GM12878 (cell line): ENCODE measurements around the gene RSAD2. TPM values are rescaled to one million over a fixed set of nuclear protein-coding genes. Genes with fewer than 3 reads are reported as not detected.

ENCODE experiments used
- BACH1 ChIP-seq: fragments of 450-650 bp; IDR thresholded peaks from 2 replicates; pipeline ENCODE4 v1.6.1; 2017; ENCODE audit warnings: mild to moderate bottlenecking, borderline replicate concordance
- CBX5 ChIP-seq: sonication (generic); IDR thresholded peaks from 2 replicates; pipeline ENCODE4 v1.6.1; 2016; ENCODE audit warnings: low read depth, moderate library complexity, mild to moderate bottlenecking, inconsistent platforms
- CHD2 ChIP-seq: IDR thresholded peaks from 2 replicates; pipeline ENCODE4 v1.6.1; 2011; ENCODE audit warnings: low read depth, low read length, improper control_type of control experiment, borderline replicate concordance
- EP300 ChIP-seq, 2 experiments: fragments of 150-350 bp in 1 of 2; IDR thresholded peaks; 2 replicates each; pipeline ENCODE4 v1.6.1; 2011 to 2012; ENCODE audit warnings: low read depth in 2 of 2, low read length in 2 of 2, borderline replicate concordance in 1 of 2, improper control_type of control experiment in 1 of 2, inconsistent platforms in 1 of 2; ENCODE audit not compliant: control insufficient read depth in 1 of 2
- GABPA ChIP-seq: IDR thresholded peaks from 2 replicates; pipeline ENCODE4 v1.6.1; 2014; ENCODE audit warnings: antibody characterized with exemption, low read depth, mild to moderate bottlenecking, inconsistent platforms
- IRF3 ChIP-seq: fragments of 450-650 bp; IDR thresholded peaks from 2 replicates; pipeline ENCODE4 v1.6.1; 2014; ENCODE audit warnings: mild to moderate bottlenecking
- MEF2A ChIP-seq: IDR thresholded peaks from 2 replicates; pipeline ENCODE4 v1.6.1; 2011; ENCODE audit warnings: low read depth, mild to moderate bottlenecking, low read length, moderate library complexity; ENCODE audit not compliant: insufficient read depth
- MYC ChIP-seq: IDR thresholded peaks from 2 replicates; pipeline ENCODE4 v1.6.1; 2011; ENCODE audit warnings: mild to moderate bottlenecking, low read length, moderate library complexity, inconsistent platforms; ENCODE audit not compliant: insufficient read depth, insufficient replicate concordance, insufficient read length, severe bottlenecking
- NR2C1 ChIP-seq: fragments of 450-650 bp; IDR thresholded peaks from 2 replicates; pipeline ENCODE4 v1.6.1; 2017; ENCODE audit warnings: antibody characterized with exemption, mild to moderate bottlenecking, moderate library complexity
- PAX8 ChIP-seq: fragments of 450-650 bp; IDR thresholded peaks from 2 replicates; pipeline ENCODE4 v1.6.1; 2017; ENCODE audit warnings: mild to moderate bottlenecking, moderate library complexity
- RUNX3 ChIP-seq: IDR thresholded peaks from 2 replicates; pipeline ENCODE4 v1.6.1; 2012; ENCODE audit warnings: low read length, inconsistent platforms
- SUPT20H ChIP-seq: IDR thresholded peaks from 2 replicates; pipeline ENCODE4 v1.6.1; 2011; ENCODE audit warnings: low read depth, mild to moderate bottlenecking, low read length, moderate library complexity, borderline replicate concordance; ENCODE audit not compliant: control insufficient read depth
- TBL1XR1 ChIP-seq: IDR thresholded peaks from 2 replicates; pipeline ENCODE4 v1.6.1; 2012; ENCODE audit warnings: low read depth, low read length, improper control_type of control experiment
- ZBED1 ChIP-seq: IDR thresholded peaks from 2 replicates; pipeline ENCODE4 v1.6.1; 2016; ENCODE audit warnings: borderline replicate concordance
- ZBTB33 ChIP-seq: fragments of 450-650 bp; IDR thresholded peaks from 2 replicates; pipeline ENCODE4 v1.6.1; 2017; ENCODE audit warnings: mild to moderate bottlenecking
- ZBTB40 ChIP-seq: fragments of 450-650 bp; IDR thresholded peaks from 2 replicates; pipeline ENCODE4 v1.6.1; 2016; ENCODE audit warnings: mild to moderate bottlenecking, moderate library complexity, borderline replicate concordance
- ZNF207 ChIP-seq: fragments of 450-650 bp; IDR thresholded peaks from 2 replicates; pipeline ENCODE4 v1.6.1; 2014; ENCODE audit warnings: antibody characterized with exemption, mild to moderate bottlenecking, borderline replicate concordance
- ZNF217 ChIP-seq: fragments of 450-650 bp; IDR thresholded peaks from 2 replicates; pipeline ENCODE4 v1.6.1; 2017; ENCODE audit warnings: antibody characterized with exemption, mild to moderate bottlenecking
- polyA plus RNA-seq, 11 experiments: library from polyadenylated mRNA; depleted of rRNA in 4 of 11; unstranded in 6 of 11; stranded (reverse) in 5 of 11; fragments of >200 nt; fragmentation: Nextera tagmentation in 4 of 11; fragmentation: Illumina TruSeq in 1 of 11; extraction: Ambion mirVana in 4 of 11; extraction: Trizol in 1 of 11; gene quantifications; 1 replicate in 1 of 11; 2 replicates in 10 of 11; pipeline versions ENCODE4 v1.2.1 to v1.2.3, GENCODE V29; 2011 to 2016; ENCODE audit warnings: inconsistent platforms in 2 of 11, missing spikeins in 2 of 11, low read depth in 1 of 11
- total RNA-seq, 4 experiments: library from RNA; depleted of rRNA in 3 of 4; stranded (reverse); fragments of >200 nt in 3 of 4; fragmentation: Illumina TruSeq in 1 of 4; extraction: Trizol in 1 of 4; gene quantifications; 2 replicates each; pipeline versions ENCODE4 v1.2.1 to v1.2.3, GENCODE V29; 2013 to 2021
- TF ChIP-seq, protein P1 (sequence below): IDR thresholded peaks from 2 replicates; pipeline ENCODE4 v1.6.1; 2012; ENCODE audit warnings: low read depth, low read length, improper control_type of control experiment
- TF ChIP-seq, protein P2 (sequence below): IDR thresholded peaks from 2 replicates; pipeline ENCODE4 v1.6.1; 2011; ENCODE audit warnings: low read depth, low read length, improper control_type of control experiment, borderline replicate concordance

Gene RSAD2
- total and polyA plus RNA-seq, 10 of the 15 experiments (the other 5 are each of a cell fraction or from before 2014, with no cell fraction given) = 0.24 to 0.90 (median 0.69) TPM

GRCh38 chr2:6865346-6866274 is 12.0 kb upstream of the RSAD2 start, which contains the start of gene CMPK2 (continued):
- TF ChIP-seq ZBTB40 (no peak), ZBED1 (no peak), GABPA (no peak), PAX8 (no peak), ZNF217 (no peak), CBX5 (no peak), SUPT20H (no peak), NR2C1 (no peak), ZNF207 (peak; percentile 46; the same call in 1 of the 2 replicates), MEF2A (no peak), MYC (no peak), ZBTB33 (no peak), EP300 (IDR thresholded peaks at IDR 0.05; ENCODE audit: borderline replicate concordance in 1 of 2, control insufficient read depth in 1 of 2, low read depth in 2 of 2, low read length in 2 of 2) (no peak), IRF3 (no peak), CHD2 (no peak), RUNX3 (peak; percentile 9; the same call in 1 of the 2 replicates), BACH1 (no peak), TBL1XR1 (no peak)
- TF ChIP-seq, protein P1, sequence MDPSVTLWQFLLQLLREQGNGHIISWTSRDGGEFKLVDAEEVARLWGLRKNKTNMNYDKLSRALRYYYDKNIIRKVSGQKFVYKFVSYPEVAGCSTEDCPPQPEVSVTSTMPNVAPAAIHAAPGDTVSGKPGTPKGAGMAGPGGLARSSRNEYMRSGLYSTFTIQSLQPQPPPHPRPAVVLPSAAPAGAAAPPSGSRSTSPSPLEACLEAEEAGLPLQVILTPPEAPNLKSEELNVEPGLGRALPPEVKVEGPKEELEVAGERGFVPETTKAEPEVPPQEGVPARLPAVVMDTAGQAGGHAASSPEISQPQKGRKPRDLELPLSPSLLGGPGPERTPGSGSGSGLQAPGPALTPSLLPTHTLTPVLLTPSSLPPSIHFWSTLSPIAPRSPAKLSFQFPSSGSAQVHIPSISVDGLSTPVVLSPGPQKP = no peak
- TF ChIP-seq, protein P2, sequence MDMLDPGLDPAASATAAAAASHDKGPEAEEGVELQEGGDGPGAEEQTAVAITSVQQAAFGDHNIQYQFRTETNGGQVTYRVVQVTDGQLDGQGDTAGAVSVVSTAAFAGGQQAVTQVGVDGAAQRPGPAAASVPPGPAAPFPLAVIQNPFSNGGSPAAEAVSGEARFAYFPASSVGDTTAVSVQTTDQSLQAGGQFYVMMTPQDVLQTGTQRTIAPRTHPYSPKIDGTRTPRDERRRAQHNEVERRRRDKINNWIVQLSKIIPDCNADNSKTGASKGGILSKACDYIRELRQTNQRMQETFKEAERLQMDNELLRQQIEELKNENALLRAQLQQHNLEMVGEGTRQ = no peak
